ENCODE results near the gene EFCAB11. TPM values are rescaled to one million over a fixed set of nuclear protein-coding genes. Genes with fewer than 3 reads are reported as not detected.

Gene EFCAB11
- polyA plus RNA-seq, 5 donors = 9.0 to 18.1 (median 15.2) TPM

GRCh38 chr14:89870316-89870715 lies 84.2 kb downstream of the EFCAB11 start:
- no peak for DNase-seq

- DNase-seq = no peak
Measured at GRCh38 chr14:89869606-89870005, 84.9 kb downstream of the EFCAB11 start.

GRCh38 chr14:89866458-89866857 lies 88.1 kb downstream of the EFCAB11 start:
- no peak for DNase-seq

- DNase-seq = no peak
Measured at GRCh38 chr14:89865153-89865552, 89.4 kb downstream of the EFCAB11 start.

- DNase-seq = no peak
Measured at GRCh38 chr14:89862856-89863255, 91.7 kb downstream of the EFCAB11 start.

- DNase-seq = no peak
Measured at GRCh38 chr14:89861630-89862029, 92.9 kb downstream of the EFCAB11 start.

- DNase-seq = no peak
Measured at GRCh38 chr14:89858089-89858488, 96.4 kb downstream of the EFCAB11 start.

- DNase-seq = no peak
Measured at GRCh38 chr14:89856871-89857345, 97.6 kb downstream of the EFCAB11 start.

- no peak for DNase-seq
Measured at GRCh38 chr14:89855961-89856656, 98.4 kb downstream of the EFCAB11 start.

- no peak for DNase-seq
Measured at GRCh38 chr14:89853936-89854693, 100.4 kb downstream of the EFCAB11 start.

- DNase-seq = peak; percentile 41 to 43
Measured at GRCh38 chr14:89851106-89851505, 103.4 kb downstream of the EFCAB11 start.

- DNase-seq = no peak
Measured at GRCh38 chr14:89849931-89850330, 104.6 kb downstream of the EFCAB11 start.

- DNase-seq = no peak
Measured at GRCh38 chr14:89848165-89848564, 106.4 kb downstream of the EFCAB11 start.

GRCh38 chr14:89845346-89845745 lies 109.2 kb downstream of the EFCAB11 start:
- DNase-seq = no peak

GRCh38 chr14:89844508-89844907 lies 110.0 kb downstream of the EFCAB11 start:
- DNase-seq = no peak

- no peak for DNase-seq
Measured at GRCh38 chr14:89842837-89843236, 111.7 kb downstream of the EFCAB11 start.

- DNase-seq = no peak
Measured at GRCh38 chr14:89841851-89842250, 112.7 kb downstream of the EFCAB11 start.

GRCh38 chr14:89836830-89837469 lies 117.6 kb downstream of the EFCAB11 start:
- DNase-seq = no peak

GRCh38 chr14:89833661-89834060 lies 120.9 kb downstream of the EFCAB11 start:
- no peak for DNase-seq

- no peak for DNase-seq
Measured at GRCh38 chr14:89833120-89833532, 121.4 kb downstream of the EFCAB11 start.

GRCh38 chr14:89828471-89829165 lies 125.9 kb downstream of the EFCAB11 start:
- no peak for DNase-seq

GRCh38 chr14:89827265-89827664 lies 127.3 kb downstream of the EFCAB11 start:
- no peak for DNase-seq
